Urinary bladder (tissue), 4 donors: ENCODE results near the gene GCSAML. TPM values are rescaled to one million over a fixed set of nuclear protein-coding genes. Genes with fewer than 3 reads are reported as not detected.

Source experiments
- DNase-seq: peaks from one replicate; pipeline ENCODE4 v3.0.0-alpha.2; 2015; ENCODE audit errors: extremely low spot score
- H3K27ac ChIP-seq: one replicate; pipeline ENCODE4 v1.5.1; 2013; ENCODE audit warnings: low read depth, mild to moderate bottlenecking, moderate library complexity
- H3K36me3 ChIP-seq: one replicate; pipeline ENCODE4 v1.6.1; 2013; ENCODE audit warnings: mild to moderate bottlenecking, moderate library complexity; ENCODE audit not compliant: insufficient read depth
- H3K4me1 ChIP-seq: one replicate; pipeline ENCODE4 v1.6.1; 2013; ENCODE audit warnings: mild to moderate bottlenecking, moderate library complexity; ENCODE audit not compliant: insufficient read depth
- H3K4me3 ChIP-seq: one replicate; pipeline ENCODE4 v1.5.1; 2013; ENCODE audit warnings: low read depth, low read length
- WGBS: extraction: QIAGEN DNeasy Blood & Tissue Kit; methylation state at CpG from one replicate; pipeline ENCODE4 v1.1.7; 2013; 5-methylcytosine and 5-hydroxymethylcytosine counted together
- polyA plus RNA-seq: library from polyadenylated mRNA; stranded (reverse); fragments of 200-250 nt; gene quantifications from one replicate; pipeline ENCODE4 v1.2.3, GENCODE V29; 2013
- small RNA-seq: library from RNA; depleted of rRNA; stranded (forward); fragments of <200 nt; gene quantifications from one replicate; pipeline ENCODE3, GENCODE V24; 2014
- total RNA-seq: library from RNA; depleted of rRNA; stranded (reverse); fragments of >200 nt; gene quantifications from one replicate; pipeline ENCODE4 v1.2.3, GENCODE V29; 2014
- donor health status: healthy with polysubstance abuse.
- donor health status: healthy.

Gene GCSAML
- total and polyA plus RNA-seq, 2 donors, result 0.42 to 1.1 TPM

DNA sequence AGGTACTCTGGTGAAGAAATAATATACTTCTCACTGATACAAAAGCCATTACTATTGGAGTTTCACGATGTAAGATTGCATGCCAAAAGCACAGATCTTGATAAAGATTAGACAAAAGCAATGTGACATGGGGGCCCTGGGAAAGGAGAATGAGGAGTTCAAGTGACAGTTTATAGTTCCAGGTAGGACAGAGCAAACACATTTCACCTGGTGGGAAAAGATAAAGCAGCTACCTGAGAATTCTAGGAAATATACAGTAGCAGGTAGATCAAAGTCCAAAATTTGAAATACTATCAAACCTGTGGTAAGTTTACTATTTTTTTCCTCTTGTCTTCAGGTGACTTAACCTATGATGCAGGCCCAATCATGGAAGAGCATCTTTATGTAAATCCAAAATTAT lies 64.5 kb downstream of the GCSAML start:
- Histone ChIP-seq H3K36me3 (no peaks in the 10 kb centered on the region), H3K4me1 (no peaks in the 10 kb centered on the region), H3K27ac (no peak overlapping the region), H3K4me3 (no peak overlapping the region)
- no peak for DNase-seq
- 62% methylated on average over 1 of the region's 1 CpG for WGBS

DNA sequence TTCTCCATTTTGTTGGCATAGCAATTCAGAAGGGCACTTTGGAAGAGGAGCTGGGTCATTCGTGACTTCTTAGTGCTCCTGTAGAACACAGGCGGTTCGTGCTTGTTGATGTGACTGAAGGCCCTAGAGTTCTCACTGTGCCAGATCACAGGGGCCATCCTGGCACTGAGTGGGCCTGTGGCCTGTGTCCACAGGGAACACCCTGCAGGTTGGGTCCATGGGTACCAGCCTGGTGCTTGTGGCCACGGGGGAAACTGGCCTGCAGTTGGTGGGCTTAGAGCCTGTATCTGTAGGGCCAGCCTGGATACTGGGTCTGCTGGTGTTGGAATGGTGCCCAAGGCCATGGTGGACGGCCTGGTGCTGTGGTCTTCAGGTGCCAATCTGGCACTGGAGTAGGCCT lies 65.7 kb downstream of the GCSAML start:
- no peak for DNase-seq
- no peak overlapping the region for H3K4me3 ChIP-seq
- H3K36me3 ChIP-seq, result no peaks in the 10 kb centered on the region
- WGBS, result 81% methylated on average over 5 of the region's 5 CpGs
- no peak overlapping the region for H3K27ac ChIP-seq
- H3K4me1 ChIP-seq, result no peaks in the 10 kb centered on the region

Small RNA genes lying within 50 kb of the gene (small RNA-seq; reads per million reads assigned to genes)
- gene RF00026, result not detected

Other genes starting within 250 kb of the GCSAML start
- 17.2 TPM for gene ZNF496, start 217.3 kb upstream of the GCSAML start, total RNA-seq
- gene ZNF496, start 217.3 kb upstream of the GCSAML start, polyA plus RNA-seq, result 27.8 TPM
- 2.4 TPM for gene NLRP3, start 133.0 kb upstream of the GCSAML start, total RNA-seq
- 2.8 TPM for gene NLRP3, start 133.0 kb upstream of the GCSAML start, polyA plus RNA-seq
- gene OR2B11, start 91.0 kb upstream of the GCSAML start, total RNA-seq, result not detected
- not detected for gene OR2B11, start 91.0 kb upstream of the GCSAML start, polyA plus RNA-seq
- 0.37 TPM for gene OR2C3, start 12.7 kb upstream of the GCSAML start, total RNA-seq
- gene OR2C3, start 12.7 kb upstream of the GCSAML start, polyA plus RNA-seq, result 0.04 TPM
- gene OR2G2, start 39.2 kb downstream of the GCSAML start, total RNA-seq, result not detected
- gene OR2G2, start 39.2 kb downstream of the GCSAML start, polyA plus RNA-seq, result not detected
- gene OR2G3, start 56.5 kb downstream of the GCSAML start, total RNA-seq, result not detected
- gene OR2G3, start 56.5 kb downstream of the GCSAML start, polyA plus RNA-seq, result not detected
- gene OR13G1, start 130.6 kb downstream of the GCSAML start, total RNA-seq, result not detected
- gene OR13G1, start 130.6 kb downstream of the GCSAML start, polyA plus RNA-seq, result not detected
- not detected for gene OR6F1, start 167.5 kb downstream of the GCSAML start, total RNA-seq
- gene OR6F1, start 167.5 kb downstream of the GCSAML start, polyA plus RNA-seq, result not detected
- not detected for gene OR14K1, start 189.5 kb downstream of the GCSAML start, total RNA-seq
- not detected for gene OR14K1, start 189.5 kb downstream of the GCSAML start, polyA plus RNA-seq
- not detected for gene OR14A2, start 199.0 kb downstream of the GCSAML start, total RNA-seq
- gene OR14A2, start 199.0 kb downstream of the GCSAML start, polyA plus RNA-seq, result not detected
- gene OR1C1, start 211.4 kb downstream of the GCSAML start, total RNA-seq, result not detected
- not detected for gene OR1C1, start 211.4 kb downstream of the GCSAML start, polyA plus RNA-seq